ENCODE measurements around the gene NUP50.

NUP50 gene

DNA sequence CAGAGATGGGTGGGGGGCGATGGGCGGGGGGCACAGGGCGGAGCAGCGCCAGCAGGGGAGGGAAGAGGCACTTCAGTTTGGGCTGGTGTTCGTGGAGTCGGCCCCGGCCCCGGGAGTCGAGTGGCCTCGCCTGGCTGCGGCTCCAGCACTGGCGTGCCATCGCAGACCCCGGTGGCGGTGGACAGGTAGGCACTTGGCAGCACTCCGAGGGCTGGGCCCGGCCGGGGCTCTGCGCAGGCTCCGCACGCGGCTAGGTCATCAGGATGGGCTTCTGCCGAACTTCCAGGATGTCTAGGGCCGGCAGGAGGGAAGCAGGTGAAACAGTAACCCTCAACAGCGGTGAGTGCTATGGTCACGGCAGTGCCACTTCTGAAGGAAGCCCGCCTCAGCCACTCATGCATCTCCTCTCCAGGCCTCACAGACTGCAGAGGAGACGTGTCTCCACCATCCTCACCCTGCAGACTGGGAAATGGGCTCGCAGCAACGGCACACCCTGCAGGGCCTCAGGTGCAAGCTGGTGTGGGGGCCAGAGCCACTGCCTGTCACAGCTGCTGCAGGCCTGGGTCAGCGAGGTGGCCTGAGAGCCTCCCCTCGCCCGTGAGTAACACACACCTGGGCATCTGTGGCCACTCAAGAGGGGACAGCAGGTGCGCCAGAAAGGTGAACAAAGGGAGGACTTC is 33.3 kb downstream of the NUP50 start:
- DNase-seq = peak in 1 of 3 experiments; percentile 2

DNA sequence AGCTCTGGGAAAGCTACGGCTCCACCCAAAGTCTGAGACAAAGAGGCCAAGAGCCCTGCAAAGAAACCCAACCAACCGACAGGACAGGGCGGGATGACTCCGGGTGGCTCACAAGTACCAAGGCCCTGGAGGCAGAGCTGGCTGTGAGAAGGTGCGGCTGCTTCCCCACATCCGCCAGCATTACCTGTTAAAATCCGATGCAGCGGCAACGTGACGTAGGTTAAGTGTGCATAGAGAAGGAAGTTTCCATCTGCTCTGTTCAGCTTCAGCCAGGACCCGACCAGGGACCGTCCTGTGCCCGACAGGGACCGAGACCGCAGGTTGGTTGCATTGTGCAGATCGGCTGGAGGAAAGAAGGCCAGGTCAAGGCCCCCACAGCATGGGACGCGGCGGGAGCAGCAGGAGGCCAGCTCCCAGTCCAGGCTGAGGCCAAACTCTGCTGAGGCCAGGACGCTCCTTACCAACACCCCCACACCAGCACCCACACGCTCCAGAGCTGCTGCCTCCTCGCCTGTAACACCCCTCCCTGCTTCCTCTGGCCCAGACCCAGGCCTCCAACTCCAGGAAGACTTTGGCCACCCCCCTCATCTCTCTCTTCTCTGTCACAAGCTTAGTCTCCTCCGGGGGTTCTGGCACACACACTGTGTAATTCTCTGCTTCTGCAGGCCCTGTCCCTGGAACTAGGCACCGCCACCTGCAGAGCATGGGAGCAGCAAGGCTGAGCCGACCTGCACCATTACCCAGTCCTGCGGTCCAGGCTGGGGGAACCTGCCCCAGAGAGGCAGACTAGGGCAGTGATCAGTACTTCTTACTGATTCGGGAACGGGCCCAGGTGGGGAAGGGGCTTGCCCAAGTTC is 34.1 kb downstream of the NUP50 start:
- DNase-seq = peak in 2 of 3 experiments; percentile 8 to 22

DNA sequence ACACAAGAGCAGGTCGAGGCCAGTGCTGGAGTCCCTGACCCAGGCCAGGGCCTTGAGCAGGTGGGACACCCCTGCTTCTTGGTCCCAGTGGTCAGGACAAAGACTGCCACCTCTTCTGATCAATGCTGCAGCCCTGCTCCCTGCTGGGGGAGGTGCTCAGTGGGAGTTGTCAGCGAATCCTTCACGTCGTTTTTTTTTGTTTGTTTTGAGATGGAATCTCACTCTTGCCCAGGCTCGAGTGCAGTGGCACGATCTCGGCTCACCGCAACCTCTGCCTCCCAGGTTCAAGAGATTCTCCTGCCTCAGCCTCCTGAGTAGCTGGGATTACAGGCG is 34.7 kb downstream of the NUP50 start:
- DNase-seq = no peak

DNA sequence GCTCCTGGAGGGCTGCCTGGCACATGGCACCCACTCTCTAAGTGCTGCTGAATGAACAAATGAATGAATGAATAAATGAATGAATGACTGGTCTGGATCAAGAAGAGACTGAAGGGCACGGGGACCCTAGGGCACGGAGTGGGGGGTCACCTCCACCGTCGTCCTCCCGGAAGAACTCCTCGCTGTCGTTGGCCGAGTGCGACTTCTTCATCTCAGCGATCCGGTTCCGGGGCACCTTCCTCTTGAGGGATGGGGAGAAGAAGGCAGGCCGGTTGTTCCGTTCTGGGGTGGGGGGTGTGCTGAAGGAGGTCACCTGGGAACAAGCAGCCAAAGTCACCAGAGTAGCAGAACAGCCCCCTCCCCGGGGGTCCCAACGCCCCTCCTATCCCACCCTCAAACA is 36.0 kb downstream of the NUP50 start:
- no peak for DNase-seq

DNA sequence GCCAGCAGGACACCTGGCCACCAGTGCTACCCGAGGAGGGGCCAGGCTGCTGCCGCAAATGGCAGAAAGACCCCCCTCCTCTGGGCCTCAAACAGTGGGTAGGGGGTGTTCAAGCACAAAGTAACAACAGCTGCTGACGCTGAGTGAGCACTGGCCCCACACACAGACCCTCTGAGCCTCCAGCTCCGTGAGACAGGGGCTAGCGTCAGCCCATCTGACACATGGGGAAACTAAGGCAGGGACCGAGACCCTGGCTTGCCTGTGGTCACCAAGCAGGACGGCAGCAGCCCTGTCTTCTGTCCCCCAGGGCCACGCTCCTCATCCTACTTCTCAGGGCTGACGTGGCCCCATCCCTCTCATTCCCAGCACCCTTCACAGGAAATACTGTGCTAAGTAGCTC is 36.5 kb downstream of the NUP50 start:
- DNase-seq = no peak

DNA sequence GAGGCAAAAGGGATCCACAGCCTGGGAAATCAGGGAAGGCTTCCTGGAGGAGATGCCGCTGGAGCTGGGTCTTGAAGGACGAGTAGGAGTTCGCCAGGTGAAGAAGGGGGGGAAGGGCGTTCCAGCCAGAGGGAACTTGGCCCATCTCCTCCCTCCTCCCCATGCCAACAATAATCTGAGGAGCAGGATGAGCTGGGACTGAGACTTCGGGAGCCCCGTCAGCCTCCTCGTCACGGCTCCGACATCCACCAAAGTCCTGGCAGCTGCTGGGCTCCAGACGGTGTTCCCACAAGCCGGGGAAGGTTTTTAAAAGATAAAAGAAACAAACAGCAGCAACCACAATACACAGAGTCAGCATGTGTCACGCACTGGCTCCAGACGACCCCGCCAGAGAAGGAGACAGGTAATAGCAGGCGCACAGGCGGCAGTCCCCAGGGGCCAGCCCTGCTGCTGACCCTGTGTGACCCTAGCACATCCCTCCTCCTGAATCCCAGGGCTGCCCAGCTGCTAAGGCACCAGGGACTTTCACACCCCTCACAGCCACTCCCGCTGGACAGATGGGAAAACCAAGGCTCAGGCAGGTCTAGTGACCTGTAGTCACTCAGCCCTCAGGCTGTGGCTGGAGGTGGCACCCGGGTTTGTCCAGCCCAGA is 37.3 kb downstream of the NUP50 start:
- no peak for DNase-seq

DNA sequence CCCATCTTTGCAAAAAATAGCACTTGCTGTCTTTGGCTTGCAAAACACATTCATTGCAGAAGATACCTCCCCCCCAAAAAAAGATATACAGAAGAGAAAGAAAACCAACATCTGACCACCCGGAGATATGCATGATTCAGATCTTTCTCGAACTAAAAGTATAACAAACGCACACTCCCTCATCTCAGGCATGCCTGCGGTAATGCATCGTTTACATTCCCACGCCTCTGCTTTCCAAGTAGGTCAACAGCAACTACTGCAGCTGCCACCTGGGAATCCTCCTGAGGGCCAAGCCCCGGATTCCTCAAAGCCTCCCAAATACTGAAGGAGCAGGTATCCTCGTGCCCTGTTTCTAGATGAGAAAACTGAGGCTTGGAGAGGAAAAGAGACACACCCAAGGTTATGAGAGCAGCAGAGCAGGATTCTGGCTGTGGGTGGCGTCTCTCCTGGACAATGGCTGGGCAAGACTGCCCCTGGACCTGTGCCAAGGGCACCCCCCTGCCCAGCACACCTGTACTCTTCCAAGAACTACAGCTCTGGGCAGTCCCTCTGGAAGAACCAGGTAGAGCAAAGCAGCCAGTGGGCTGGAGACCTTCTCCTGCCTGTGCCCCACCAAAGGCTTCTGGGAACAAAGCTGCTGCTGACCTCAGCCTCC is 38.1 kb downstream of the NUP50 start:
- no peak for DNase-seq

DNA sequence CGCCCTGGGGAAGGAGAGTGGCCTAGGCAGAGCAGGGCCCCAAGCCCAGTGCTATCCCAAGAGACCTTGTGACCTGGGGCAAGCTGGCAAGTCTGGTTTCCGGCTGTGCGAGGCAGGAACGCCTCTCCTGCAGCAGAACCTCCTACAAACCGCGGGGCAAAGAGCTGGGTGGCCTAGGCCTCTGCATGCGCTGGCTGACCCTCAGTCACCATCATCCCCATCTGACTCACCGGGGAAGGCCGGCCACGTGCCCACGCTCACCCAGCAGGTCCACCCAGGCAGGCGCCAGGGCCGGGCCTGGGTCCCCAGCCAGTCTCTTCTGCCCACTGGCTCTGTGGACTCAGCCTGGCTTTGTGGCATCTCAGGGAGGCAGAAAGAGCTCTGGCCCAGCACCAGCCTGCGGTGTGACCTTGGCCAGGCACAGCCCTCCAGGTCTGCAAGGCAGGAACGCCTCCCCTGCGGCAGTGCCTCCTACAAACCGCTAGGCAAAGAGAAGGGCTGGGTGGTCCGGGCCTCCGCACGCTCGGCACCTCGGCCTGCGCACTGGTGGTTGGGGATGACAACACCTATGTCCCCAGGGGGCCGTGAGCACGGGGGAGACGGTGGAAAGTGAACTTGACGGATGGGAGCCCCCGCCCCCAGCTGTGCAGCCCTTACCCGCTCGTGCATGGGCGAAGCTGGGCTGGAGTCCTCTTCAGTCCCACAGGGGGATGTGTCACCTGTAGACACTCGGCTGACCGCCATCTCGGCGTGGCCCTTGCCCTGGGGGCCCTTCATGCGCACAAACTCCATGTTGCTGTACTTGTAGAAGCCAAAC is 38.8 kb downstream of the NUP50 start:
- DNase-seq = no peak

DNA sequence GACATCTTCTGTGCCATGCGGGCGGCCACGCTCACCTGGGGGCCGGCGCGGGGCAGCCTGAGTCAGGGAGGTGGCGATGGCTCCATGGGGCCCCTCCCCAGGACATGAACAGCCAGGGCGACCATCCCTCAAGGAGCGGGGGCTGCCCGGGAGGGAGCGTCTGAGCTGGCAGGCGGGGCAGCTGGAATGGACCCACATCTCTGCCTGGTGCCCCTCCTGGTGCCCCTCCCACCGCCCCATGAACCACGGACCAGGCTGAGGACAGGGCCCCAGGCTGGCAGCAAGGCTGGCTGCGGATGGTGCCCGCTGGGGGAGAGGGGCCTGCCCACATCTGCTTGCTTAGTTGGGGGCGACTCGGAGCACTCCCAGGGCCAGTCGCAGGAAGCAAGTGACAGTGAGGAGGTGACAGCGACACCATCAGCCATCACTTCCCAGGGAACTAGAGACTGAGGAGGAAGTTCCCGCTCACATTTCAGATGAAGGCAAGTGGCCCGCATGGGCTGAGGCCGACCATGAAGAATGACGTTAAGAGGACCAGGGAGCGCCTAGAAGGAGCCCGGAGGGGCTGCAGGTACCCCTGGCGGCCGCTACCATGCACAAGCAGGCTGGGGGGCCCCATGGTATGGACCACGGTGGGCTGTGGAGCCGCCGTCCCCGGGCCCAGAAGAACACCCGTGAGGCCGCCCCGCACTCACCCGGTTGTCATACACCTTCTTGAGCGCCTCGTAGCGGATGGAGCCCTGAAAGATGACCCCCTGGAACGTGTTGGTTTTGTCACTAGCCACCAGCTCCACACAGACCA is 39.6 kb downstream of the NUP50 start:
- no peak for DNase-seq

DNA sequence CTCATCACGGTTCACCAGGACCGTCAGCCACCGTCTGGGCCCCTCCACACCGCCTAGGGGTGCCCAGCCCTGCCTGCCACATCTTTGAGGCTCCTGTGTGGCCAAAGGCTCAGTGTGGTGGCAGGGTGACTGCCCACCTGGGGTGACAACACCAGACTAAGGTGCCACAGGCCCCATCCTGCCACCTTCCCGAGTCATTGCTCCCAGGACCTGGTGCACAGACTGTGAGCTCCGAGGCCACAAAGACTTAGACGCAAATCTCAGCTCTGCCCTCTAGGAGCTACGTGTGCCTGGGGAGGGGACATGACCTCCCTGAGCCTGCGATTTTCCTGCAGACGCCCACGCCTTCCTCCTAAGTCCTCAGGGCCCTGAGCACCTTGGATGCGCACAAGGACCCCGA is 40.5 kb downstream of the NUP50 start:
- no peak for DNase-seq

DNA sequence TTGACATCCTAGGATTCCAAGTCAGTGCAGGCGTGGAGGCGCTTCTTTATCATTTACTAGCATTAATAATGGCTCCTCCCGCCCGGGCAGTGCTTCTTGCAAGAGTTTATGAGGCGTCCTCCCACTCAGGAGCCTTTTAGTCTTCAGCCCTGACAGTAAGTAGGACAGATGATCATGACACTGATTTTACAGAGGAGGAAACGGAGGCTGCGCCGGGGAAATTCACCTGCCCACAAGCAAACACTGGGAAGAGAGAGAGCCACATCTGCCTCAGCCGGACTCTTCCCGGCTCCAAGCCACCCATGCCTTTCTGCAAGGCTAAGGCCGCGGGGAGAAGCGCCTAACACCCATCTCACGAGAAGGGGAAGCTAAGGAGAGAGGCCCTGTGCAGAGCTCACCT is 41.1 kb downstream of the NUP50 start:
- no peak for DNase-seq

DNA sequence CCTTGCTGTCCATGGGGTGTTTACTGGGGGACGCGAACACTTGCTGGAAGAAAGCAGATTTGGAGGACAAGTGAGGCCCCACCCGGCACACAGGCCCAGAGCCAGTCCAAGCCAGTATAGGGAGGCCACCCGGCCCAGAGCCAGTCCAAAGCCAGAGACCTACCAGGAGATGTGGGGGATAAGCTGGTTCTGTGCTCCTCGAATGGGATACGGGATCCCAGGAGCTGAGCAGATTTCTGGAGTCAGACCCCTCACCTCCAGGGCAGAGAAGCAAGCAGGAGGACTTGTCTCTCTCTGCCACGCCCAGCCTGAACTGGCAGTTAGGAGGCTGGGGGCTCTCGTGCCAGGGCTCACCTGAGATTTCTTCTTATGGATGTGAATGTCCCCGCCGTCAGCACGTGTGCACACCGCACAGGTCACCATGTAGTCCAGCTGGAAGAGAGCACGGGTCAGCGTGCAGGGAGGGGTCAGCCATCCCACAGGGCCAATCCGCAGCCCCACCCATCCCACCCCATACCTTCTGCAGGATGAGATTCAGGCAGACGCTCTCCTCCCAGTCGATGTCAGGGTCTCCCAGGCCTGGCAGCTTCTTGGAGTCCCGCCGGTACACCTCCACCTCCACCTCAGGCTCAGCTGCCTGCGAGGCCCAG is 41.7 kb downstream of the NUP50 start:
- no peak for DNase-seq

DNA sequence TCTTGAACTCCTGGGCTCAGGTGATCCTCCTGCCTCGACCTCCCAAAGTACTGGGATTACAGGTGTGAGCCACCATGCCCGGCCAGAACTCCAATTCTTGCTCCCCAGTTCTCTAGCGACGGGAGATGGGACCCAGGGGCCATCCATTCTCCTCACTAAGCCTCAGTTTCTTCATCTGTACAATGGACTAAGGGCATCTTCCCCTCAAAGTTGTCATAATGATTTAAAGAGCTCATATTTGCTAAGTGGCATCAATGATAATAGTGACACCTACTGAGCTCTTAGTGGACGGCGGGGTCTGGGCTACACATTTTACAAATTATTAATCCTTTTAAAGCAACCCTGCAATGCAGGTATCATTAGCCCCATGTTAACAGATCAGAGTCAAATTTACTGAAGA is 42.5 kb downstream of the NUP50 start:
- DNase-seq = no peak

DNA sequence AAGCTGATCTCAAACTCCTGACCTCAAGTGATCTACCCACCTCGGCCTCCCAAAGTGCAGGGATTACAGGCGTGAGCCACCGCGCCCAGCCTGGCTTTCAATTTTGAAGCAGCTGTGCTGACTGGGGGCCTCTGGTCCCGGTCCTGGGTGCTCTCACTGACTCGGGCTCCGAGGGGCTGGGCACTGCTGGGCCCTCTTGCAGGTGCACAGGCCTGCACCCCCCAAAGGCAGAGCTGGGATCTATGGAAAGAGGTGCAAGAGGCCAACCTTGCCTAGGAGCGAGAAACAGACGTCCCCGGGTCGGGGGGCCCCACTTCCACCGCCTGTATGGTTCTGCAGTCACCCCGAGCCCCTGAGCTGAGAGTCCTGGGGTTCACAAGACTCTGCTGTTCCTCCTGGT is 43.8 kb downstream of the NUP50 start:
- DNase-seq = no peak

DNA sequence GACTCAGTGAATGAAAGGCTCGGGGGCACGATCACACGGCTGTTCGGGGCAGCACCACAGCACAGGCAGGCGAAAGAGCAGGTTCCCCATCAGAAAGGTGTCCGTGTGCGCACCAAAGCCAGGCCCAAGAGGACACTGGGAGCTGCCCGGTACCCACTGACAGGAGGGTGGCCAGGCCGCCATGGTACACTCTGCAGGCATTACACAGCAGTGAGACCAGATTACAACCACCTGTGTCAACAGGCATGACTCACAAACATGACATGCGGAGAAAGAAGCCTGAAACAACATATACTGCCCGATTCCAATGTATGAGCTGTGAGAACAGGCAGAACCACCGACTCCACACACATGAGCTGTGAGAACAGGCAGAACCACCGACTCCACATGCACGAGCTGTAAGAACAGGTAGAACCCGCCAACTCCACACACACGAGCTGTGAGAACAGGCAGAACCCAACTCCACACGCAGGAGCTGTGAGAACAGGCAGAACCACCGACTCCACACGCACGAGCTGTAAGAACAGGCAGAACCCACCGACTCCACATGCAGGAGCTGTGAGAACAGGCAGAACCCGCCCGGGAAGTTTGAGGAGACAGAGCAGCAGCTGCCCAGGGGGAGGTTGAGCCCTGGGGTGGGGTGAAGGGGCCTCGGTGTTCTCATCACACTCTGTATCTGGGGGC is 44.4 kb downstream of the NUP50 start:
- peak in 2 of 3 experiments; percentile 23 to 43 for DNase-seq

DNA sequence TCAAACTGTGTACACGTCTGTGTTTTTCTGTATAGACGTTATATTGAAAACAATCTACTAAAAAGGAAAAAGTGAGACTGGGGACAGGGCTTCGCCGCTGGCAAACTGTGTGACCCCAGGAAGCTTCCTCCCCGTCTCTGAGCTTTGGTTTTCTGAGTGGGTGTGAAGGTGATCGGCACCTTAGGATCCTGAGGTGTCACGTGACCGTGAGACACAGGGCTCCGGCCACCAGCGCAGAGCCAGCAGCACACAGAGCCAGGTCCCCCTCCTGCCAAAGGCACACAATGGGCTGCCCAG is 44.9 kb downstream of the NUP50 start:
- DNase-seq = peak in 1 of 3 experiments; percentile 84

DNA sequence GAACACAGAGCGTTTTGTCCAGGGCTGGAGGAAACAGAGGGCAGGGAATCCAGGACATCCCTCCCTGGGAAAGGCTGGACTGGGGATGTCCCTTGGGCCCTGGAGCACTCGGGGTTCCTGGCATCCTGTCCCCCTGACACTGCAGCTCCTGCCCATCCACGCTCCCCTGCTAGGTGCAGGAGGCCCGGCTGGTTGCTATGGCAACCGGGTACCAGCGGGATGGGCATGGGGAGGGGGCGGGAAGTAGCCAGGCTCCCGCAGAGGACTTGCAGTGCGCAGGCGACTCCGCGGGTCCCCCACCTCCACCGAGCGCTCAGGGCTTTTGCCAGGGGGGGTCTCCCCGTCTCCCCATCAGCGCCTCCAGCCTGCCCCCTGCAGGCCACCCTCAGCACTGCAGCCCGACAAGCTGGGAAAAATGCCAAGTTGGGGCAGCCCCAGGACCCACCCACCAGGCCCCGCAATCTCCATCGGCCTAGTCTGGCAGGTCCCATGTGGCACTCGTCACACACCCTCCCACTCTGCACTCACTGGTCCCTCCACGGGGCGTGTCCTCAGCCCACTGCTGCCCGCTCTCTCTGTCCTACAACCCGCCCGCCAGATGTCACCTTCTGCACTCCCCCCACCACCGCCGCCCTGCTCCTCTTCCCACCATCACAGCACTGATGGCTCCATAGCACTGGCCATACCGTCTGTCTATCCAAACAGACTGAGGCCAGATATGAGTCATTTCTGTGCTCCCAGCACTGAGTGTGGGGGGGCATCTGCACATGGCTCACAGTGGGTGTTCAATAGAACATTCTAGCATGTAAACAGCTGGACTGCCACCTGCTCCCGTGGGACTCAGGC is 45.5 kb downstream of the NUP50 start:
- peak in 2 of 3 experiments; percentile 76 to 85 for DNase-seq

DNA sequence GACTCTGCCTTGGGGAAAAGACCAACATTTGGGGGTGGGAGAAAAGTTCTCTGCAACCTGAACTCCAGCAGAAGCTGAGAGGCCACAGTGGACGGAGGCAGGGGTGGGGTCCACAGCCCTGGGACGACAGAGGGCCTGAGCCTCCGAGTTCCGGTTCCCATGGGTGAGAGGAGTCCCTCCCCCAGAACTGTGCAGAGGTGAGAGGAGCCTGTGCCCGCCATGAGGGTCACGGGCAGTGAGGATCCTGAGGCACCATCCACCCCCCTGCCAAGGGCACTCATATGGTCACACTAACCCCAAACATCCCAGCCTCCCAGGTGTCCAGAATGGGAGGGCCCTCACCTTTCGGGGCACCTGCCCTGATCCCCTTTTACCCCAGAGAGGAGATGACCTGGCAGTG is 46.4 kb downstream of the NUP50 start:
- DNase-seq = no peak

DNA sequence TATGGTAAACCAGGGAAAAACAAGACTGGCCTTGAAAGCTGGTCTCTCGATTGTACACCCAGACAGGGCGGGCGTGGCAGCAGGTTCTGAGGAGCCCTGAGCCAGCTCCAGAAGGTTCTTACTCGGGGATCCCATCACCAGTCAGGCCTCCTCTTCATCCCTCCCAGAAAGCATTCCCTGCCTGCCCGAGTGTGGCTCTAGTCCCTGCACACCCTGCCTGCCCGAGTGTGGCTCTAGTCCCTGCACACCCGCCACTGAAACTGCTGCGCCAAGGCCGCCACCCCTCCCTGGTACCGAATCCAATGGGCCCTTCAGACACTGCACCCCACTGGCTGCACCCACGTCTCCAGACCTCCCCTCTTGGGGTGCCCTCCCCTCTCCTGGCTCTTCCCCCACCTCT is 46.9 kb downstream of the NUP50 start:
- DNase-seq = no peak

DNA sequence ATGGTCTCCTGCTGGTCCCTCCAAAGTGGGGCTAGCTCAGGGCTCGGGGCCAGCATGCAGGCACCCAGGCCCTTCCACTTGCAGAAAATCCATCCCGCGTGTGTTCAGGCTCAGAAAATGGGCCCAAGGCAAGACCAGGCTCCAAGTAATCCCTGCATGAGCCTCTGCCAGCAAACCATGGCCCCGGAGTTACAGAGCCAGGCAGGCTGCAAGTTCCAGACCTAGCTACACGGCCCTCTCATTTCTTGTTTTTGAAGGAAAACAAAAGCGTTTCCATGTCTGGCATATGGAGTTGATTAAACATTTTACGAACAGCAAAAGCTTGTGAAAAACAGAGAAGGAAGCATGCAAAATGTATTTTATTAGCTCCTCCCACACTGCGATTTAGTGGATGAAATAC is 47.3 kb downstream of the NUP50 start:
- DNase-seq = no peak
